DMS114 treated with DMSO at 0.1 percent for 48 hours (cell line): ENCODE results near the gene CLDN24.

Source experiments
- DNase-seq: peaks from one replicate; lab custom pipeline; 2025; ENCODE audit not compliant: unreplicated experiment; lab: John Stamatoyannopoulos, UW

Gene CLDN24

DNA sequence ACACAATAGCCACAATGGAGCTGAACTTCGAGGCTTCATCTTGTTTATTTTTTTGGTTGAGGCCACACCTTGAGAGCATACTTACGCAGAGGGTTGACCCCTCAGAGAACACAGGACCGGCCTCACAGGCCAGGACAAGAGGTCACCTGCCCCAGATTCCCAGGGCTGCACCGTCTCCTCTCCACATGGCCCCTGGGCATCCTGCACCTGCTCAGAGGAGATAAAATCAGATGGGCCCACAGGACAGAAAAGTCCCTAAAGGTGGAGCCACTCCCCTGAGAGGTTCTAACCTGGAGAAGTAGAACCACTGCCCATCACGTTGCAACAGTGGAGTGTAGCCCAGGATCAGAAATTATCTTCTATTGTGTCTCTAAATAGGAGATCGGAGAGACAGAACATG, 1.1 kb upstream of the CLDN24 start:
- no peak for DNase-seq

DNA sequence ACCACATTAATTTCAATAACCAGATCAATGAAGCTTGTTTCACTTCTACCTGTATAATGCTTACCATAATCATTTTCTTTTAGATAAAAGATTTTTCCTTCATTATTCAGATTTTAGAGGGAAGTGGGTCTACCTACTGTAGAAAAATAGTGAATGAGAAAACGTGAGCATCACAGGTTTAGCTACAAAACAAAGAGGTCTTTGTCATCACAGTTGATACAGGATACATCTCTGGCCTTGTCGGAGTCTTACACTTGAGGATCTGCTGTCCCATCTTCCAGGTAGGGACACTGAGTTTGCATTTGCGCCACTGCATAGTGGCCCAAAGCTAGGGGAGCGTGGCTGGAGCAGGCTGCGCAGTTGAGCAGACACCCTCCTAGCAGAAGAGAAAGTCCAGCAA, 710 bp downstream of the CLDN24 start:
- no peak for DNase-seq

DNA sequence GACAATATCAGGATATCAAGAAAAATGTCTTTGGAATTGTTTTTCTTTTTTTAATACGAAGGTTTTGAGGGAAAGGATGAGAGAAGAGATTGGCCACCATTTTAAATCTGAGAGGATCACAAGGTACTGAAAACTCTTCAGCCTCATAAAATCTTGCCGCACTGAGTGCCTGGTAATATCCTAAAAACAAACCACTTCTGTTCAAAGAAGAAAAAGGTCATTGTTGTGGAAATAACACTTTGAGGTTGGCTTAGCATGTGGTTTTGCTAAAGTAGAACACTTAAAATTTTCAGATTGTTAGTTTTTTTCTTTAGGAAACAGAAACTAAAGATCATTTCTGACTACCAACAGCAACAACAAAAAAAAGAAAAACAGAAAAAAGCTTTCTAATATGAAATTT, 1.1 kb downstream of the CLDN24 start:
- no peak for DNase-seq

DNA sequence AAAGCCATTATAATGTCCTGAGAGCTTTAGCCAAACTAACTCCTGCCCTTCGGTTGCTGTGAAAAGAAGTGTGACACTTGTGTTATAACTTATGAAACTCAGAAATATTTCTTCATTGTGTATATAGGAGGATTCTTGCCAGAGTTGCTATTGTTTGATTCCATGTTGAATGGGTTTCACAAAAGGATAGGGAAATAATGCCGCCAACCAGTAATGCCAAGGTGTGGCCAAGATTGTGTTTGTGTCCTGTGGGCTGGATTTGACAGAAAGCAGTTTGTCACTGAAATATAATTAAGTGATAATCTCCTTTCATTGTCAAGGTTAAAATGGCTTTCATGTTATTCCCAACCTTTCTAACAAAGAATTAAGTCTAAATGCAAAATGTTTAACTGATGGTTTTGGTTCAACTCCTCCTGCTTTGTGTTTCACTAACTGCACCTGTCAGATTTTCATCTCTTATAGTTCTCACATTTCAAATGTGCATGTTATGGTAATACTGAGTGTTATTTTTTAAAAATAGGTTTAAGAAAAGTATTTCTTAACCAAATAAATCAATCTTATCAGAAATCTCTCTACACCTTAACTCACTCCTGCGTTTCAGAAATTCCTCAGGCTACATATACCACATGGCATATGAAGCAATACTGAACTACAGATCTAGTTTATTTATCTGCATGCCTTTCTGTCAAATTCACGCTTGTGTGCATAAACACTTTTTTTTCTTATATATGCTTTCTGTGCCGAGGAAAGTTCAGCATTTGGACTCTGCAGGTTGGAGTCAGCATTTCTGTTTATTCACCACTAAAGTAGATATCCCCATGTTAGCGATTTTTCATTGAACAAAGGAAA, 1.8 kb downstream of the CLDN24 start, which contains the start of gene CLDN22:
Gene CLDN22, minus strand, starts transcription at position 66 of the 849 bp plus-strand sequence. Its CDS starts 58 bp downstream, at position 8.
- no peak for DNase-seq

DNA sequence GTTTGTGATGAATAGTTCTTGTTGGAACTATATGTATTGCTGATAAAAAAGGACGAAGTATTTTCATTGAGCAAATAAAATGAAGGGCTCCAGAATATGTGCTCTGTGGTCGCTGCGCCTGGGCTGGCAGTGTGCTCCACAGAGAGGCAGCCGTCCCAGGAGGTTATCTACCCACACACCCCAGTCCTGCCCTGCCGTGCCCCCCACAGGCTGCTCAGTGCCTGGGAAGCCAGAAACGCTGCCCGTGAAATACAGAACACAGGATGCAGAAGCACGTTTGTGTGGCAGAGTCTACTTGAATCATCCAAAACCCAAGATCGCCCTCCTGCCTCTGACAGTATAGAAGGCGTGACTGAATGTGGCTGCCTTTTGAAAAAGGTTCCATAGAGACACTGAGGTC, 3.6 kb downstream of the CLDN24 start:
- no peak for DNase-seq

DNA sequence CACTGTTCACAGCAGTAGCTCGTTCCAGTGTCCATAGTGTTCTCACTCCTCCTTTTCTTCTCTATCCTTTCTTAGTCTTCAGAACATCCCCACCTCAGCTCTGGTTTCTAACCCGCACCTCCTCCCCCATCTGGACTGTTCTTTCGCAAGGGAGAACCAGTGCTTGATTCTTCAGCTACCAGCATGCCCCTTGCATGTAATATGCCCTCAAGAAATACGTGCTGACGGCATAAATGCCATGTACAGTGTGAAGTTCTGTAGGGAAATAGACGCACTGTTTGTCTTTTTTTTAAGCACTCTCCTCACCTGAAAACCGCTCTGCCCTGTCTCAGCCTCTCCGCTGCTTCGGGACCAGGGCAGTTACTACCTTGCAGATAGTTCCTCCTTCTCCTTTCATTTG, 7.4 kb downstream of the CLDN24 start:
- DNase-seq, result no peak

DNA sequence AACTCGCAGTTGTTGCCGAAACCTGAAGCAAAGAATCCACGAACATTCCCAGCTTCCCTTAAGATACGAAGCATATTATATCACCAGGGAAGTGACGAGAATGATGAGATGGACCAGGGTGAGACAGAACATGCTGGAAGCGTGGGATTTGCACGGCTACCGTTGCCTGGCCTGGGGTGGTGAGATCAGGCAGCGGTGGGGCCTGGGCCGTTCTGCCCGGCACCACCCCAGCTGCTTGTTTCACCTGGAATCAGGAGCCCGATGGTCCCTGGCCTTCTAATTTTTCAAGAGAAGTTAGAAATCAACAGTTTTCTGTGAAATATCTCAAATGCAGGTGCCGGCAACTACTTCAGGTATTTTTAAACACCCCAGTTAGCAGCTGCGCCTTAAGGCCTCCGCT, 7.9 kb downstream of the CLDN24 start:
- no peak for DNase-seq

DNA sequence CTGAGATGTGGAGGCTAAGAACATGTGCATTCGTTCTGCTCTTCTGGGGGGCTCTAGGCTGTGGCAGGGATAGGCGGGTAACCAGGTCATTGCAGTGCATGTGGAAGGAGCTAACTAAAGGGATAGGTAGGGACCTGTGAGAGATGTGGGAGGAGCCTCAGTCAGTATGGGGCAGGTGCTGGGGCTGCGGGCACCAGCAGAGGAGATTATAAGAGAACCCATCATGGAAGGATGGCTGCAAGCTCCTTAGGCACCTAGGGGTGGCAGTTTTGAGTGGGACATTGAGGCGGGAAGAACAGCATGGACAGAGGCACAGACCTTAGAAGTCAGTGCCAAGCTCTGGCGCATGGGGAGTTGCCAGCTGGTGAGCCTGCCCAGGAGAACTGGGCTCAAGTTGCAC, 9.4 kb downstream of the CLDN24 start:
- DNase-seq, result no peak

DNA sequence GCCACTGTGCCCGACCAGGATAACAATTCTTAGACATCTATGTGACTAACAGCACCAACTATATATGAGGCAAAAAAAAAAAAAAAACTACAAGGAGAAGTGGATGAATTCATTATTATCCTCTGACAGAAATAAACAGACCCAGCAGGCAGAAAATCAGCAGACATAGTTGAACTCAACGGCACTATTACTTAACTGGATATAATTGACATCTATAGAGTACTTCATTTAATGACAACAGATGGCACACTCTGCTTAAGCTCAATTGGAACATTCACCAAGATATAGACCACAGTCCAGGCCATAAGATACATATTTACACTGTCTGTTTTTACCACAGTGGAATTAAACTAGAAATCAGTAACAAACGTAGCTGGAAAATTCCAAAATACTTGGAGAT, 15.4 kb downstream of the CLDN24 start:
- no peak for DNase-seq

DNA sequence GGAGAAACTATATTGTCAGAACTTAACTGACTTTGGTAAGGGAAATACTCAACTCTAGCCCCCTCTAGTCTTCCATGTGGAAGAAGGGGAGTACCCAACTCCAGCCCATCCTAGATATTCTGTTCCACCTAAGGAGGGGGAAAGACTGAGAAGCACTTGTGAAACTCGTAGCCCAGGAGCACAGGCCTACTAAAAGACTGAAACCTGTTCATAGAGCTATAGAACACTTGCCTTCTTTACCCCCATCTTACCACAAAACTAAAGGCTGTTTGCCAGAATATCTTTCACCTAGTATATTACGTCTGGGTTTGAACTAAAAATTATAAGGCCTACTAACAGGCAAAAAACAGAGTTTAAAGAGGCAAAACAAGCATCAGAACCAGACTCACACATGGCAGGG, 17.7 kb downstream of the CLDN24 start:
- DNase-seq, result no peak

DNA sequence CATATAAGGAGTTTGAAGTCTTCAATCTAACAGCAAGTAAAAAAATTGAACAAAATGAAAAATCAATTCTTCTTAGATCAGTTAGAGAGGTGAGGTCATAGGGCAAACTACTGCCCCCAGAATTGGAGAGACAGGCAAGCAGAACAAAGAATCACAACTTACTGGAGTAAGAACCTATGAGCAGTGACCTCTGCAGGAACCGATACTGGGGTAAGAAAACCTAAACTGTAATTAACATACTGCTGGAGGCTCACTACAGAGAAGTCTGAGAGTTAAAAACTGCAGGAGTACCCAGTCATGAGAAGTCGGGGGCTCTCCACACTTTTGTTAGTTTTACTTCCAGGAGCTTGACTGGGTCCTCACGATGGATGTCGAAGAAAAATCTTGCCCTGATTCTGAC, 18.2 kb downstream of the CLDN24 start:
- no peak for DNase-seq

DNA sequence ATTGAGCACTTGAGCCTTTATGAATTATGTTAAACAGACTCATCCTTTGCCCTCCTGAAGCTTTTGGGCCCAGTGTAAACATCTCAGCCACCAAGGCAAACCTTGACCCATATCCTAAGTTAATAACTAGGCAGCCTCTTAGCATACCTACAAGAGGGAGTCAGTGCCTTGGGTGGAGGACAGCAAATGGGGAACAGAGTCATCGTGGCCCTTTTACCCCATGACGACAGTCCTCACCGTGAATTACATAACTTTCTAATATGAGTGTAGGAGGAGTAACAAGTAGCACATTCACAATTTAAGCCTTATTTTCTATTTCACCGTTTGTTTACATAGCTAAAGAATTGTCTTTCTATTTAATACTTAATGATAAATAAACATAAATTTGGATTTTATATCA, 18.9 kb downstream of the CLDN24 start:
- DNase-seq, result no peak

DNA sequence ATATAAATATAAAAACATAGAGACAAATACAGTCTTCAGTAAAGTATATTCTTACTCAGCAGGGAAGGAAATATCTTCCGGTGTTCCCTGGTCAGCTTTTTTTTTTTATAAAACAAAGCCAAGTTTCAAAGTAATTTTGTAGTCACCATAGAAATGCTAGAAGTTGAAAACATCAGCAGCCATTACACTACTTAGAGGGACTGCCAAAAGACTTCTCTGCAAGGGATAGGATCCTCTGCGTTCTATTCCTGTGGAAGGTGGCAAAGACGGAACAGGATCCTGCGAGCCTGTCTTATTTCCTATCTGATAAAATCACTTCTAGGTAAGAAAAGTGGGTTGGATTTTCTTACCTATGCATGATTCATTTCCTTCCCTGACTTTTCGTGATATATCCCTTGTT, 21.6 kb downstream of the CLDN24 start:
- no peak for DNase-seq

DNA sequence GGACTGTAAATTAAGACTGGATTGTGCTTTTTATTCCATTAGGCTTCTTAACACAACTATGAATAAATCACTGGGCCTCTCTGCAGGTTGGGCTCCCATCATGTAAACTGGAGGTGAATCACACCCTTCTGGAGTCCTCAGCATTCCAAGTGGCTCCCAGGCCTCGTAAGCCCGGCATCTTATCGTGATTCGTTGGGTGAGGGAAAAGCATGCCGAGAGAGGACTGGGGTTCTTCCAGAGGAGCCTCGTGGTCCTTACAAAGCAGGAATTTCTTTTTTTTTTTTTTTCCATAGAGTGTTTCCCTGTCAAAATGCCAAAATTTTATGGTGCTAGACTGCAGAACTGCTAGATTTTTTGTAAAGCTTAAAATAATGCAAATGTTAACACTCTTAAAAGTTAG, 22.2 kb downstream of the CLDN24 start:
- no peak for DNase-seq

DNA sequence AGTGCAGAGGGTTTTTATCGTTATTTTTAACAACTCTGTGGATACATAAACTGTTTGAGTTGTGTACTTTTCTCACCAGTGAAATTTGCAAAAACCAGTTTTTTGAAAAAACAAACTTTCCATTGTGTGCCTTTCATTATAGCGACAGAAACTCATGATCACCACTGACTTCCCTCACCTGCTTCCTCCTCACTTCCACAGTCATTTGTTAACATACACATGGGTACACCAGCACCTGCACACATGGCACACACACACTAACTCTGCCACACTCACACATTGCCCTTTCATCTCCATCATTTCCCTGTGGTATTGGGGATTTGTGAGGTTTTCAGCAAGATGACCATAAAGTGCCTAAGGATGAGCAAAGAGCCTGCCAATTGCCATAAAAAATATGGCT, 22.8 kb downstream of the CLDN24 start:
- no peak for DNase-seq

DNA sequence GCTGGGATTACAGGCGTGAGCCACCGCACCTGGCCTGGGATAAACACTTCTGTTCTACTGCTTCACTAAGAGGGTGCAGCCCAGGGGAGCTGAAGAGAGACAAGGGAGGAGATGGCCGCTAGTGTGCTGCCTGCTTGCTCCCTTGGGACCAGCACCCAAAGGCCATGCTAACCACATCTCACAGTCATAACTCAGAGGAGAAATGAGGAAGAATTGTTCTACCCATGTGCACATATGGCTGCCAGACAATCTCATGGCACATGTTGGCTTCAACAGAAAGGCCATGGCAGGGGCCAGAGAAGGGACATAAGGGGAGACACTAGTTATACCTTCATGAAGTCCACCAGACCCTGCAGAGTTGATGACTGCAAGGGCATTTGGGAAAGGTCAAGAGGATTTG, 24.6 kb downstream of the CLDN24 start:
- no peak for DNase-seq

DNA sequence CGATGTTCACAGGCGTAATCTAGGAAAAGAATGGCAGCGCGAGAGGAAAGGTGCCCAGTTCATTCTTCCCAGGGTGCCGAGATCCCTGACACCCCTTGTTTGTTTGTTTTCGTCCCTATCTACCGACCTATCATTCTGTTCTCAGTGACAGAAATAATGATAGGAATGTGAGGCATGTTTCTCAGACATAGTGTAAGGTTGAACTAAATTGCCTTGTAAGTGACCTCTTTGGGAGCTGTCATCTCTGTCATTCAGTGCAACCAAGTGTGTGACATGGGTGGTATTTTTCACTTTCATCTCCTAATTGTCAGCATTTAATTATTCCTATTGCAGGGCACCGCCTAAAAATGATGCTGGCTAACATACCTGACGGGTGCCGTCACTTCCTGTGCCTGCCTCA, 26.5 kb downstream of the CLDN24 start:
- no peak for DNase-seq

DNA sequence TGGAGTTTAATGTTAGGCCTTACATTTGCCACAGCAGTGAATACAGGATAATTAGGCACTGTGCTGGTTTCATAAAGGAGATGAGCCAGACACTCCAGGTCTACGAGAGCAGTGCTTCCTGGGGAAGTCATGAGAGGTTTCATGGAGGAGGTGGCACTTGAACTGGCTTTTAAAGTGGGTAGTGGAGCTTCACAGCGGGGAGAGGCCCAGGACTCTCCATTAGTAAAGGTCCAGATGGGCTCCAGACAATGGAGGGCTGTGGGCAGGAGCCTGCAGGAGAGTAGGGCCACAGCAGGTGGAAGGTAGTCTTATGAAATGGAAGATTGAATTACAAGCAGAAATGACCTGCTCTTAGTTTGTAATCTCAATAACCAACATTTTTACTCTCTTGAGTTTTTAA, 31.2 kb downstream of the CLDN24 start:
- no peak for DNase-seq

DNA sequence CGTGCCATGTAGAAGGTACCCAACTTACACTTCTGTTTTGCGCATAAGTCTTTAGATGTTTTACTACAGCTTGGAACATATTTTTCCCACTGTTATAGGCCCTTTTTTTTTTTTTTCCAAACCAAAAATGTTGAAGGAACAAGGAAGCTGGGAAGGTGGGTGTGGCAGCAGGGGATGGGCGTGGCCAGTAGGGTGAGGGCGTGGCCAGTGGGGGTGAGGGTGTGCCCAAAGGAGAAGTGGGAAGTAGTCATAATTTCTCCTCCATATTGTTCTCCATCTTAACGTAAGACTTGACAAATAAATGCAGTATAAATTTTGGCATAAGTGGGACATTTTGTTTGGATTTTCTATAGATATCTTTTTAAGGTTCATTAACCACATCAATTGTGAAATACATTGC, 32.5 kb downstream of the CLDN24 start:
- DNase-seq, result no peak

DNA sequence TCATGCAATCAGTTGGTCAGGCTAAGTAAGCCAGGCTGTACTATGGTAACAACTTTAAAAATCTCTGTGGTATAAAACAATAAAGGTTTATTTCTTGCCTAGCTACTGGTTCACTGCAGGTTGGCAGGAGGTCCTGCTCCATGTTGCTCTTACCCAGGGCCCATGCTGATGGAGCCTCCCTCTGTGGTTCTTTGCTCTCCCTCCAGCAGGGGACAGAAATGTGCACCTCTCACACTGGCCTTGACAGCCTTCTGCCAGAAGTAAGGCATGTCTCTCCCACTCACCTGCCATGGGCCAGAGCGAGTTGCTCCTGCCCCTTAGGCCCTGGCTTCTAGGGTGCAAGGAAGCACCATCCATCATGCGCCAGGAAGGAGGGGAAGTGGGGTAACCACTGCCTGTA, 33.3 kb downstream of the CLDN24 start:
- no peak for DNase-seq

DNA sequence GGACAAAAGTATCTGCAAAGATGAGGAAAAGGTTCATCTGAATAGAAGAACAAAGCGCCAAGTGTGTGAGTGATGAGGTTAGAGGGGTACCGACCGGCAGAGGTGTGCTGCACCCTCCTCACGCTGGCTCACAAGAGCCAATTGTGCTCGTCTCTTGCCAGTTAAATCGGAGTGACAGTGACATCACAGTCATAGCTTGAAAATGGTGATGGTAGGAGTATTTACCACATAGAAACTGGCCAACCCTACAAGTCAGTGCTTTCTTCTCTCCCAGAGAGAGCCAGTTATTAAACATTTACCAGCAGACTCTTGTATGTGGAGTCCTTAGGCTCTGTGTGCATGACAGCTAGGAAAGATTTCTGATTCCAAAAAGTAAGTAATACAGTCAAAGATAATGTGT, 34.5 kb downstream of the CLDN24 start:
- no peak for DNase-seq

DNA sequence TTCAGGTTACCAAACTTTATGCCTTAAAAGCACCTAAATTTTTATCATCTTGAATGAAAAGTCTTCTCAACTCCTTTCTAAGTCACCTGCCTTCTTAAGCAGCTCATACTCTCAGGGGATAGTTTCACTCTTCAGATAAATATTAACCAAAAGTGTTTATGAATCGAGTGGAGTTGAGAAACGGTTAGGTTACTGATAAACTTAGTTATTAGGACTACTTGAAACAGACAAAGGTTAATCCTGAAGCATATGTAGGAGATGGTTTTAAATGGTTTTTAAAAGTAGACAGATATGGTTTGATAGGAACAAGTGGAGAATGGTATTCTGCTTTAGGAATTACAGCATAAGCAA, 34.9 kb downstream of the CLDN24 start:
- DNase-seq, result no peak

DNA sequence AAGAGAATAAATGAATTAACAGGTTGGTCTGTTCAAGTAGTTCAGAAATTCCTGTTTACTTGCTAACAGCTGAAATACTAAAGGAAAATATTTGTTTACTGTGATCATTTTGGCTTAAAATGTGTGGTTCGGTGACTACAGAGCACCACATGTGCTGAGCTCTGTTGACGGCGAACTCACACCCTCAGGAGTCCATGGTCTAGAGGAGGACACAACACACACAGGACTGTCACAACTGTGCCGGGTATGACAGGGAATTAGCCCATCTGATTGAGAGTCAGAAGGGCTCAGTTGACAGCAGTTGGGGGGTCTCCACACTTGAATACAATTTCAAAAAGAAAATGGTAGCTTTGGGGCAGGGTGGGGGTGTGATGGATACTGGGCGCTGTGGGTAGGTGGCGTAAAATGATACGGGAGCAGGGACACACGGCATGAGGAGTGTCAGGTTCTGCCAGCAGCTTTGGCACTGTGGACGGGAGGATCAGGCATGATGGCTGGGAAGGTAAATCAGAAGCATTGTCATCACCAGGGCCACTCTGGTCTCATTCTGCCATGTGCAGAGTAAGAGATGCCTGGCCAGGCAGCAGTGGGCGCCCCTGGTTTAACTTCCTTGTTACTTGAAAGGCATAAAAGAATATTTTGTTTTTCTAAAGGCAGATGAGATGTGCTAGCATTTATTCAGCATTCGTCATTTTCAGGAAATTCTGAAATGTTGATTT, 35.5 kb downstream of the CLDN24 start:
- no peak for DNase-seq
